HG02588 (cell line): ENCODE measurements around the gene IL12RB1.
A peak's percentile ranks its signal among the peaks of the same experiment; 100 is the strongest.

Experiments used
- ATAC-seq: cut with Tn5 transposase; IDR thresholded peaks from one replicate; pipeline ENCODE4 v1.9.1; 2021; ENCODE audit warnings: mild to moderate bottlenecking, moderate library complexity; ENCODE audit not compliant: unreplicated experiment

IL12RB1 gene

GRCh38 chr19:18086590-18087138, at the start of gene IL12RB1:
IL12RB1 (minus strand) TSS chr19:18086934; CDS start chr19:18086823, 111 bp downstream.
- no peak for ATAC-seq

GRCh38 chr19:18135712-18136584, 49.2 kb upstream of the IL12RB1 start:
- no peak for ATAC-seq

GRCh38 chr19:18131841-18132596, 45.3 kb upstream of the IL12RB1 start:
- no peak for ATAC-seq

GRCh38 chr19:18130523-18131242, 43.9 kb upstream of the IL12RB1 start:
- no peak for ATAC-seq

GRCh38 chr19:18128805-18129204, 42.1 kb upstream of the IL12RB1 start:
- ATAC-seq: no peak

- ATAC-seq: no peak
Observed at GRCh38 chr19:18128044-18128443, 41.3 kb upstream of the IL12RB1 start.

- no peak for ATAC-seq
Observed at GRCh38 chr19:18126097-18126496, 39.4 kb upstream of the IL12RB1 start.

GRCh38 chr19:18123819-18124218, 37.1 kb upstream of the IL12RB1 start:
- no peak for ATAC-seq

- ATAC-seq: no peak
Observed at GRCh38 chr19:18122860-18123795, 36.4 kb upstream of the IL12RB1 start.

GRCh38 chr19:18122424-18122823, 35.7 kb upstream of the IL12RB1 start:
- ATAC-seq: no peak

- no peak for ATAC-seq
Observed at GRCh38 chr19:18121166-18121565, 34.4 kb upstream of the IL12RB1 start.

- ATAC-seq: no peak
Observed at GRCh38 chr19:18120127-18120526, 33.4 kb upstream of the IL12RB1 start.

GRCh38 chr19:18119717-18120105, 33.0 kb upstream of the IL12RB1 start:
- no peak for ATAC-seq

GRCh38 chr19:18119013-18119716, 32.4 kb upstream of the IL12RB1 start:
- ATAC-seq: no peak

GRCh38 chr19:18118420-18119012, 31.8 kb upstream of the IL12RB1 start:
- no peak for ATAC-seq

- ATAC-seq: peak; percentile 75
Observed at GRCh38 chr19:18117692-18118378, 31.1 kb upstream of the IL12RB1 start.

- no peak for ATAC-seq
Observed at GRCh38 chr19:18117364-18117691, 30.6 kb upstream of the IL12RB1 start.

- no peak for ATAC-seq
Observed at GRCh38 chr19:18114483-18114882, 27.7 kb upstream of the IL12RB1 start.

GRCh38 chr19:18113827-18114226, 27.1 kb upstream of the IL12RB1 start:
- ATAC-seq: no peak
